NCI-H748 (cell line): ENCODE results near the gene MSH6.

Experiments used
- DNase-seq: peaks from one replicate; lab custom pipeline; 2025; ENCODE audit not compliant: unreplicated experiment; lab: John Stamatoyannopoulos, UW

The MSH6 gene

GRCh38 chr2:47782671-47783485 is at the start of gene MSH6:
MSH6 (plus strand) TSS chr2:47783145; CDS start chr2:47783234, 89 bp downstream.
- DNase-seq: peak; percentile 86

- DNase-seq: no peak
Observed at GRCh38 chr2:47735136-47735869, 47.6 kb upstream of the MSH6 start.

GRCh38 chr2:47735912-47736311 is 47.0 kb upstream of the MSH6 start:
- no peak for DNase-seq

- no peak for DNase-seq
Observed at GRCh38 chr2:47737191-47737975, 45.6 kb upstream of the MSH6 start.

GRCh38 chr2:47738331-47738730 is 44.6 kb upstream of the MSH6 start:
- DNase-seq: no peak

- no peak for DNase-seq
Observed at GRCh38 chr2:47741101-47741500, 41.8 kb upstream of the MSH6 start.

- DNase-seq: no peak
Observed at GRCh38 chr2:47741637-47742036, 41.3 kb upstream of the MSH6 start.

GRCh38 chr2:47744074-47744473 is 38.9 kb upstream of the MSH6 start:
- no peak for DNase-seq

- DNase-seq: no peak
Observed at GRCh38 chr2:47747878-47748277, 35.1 kb upstream of the MSH6 start.

GRCh38 chr2:47751856-47752414 is 31.0 kb upstream of the MSH6 start:
- DNase-seq: no peak

GRCh38 chr2:47767497-47767844 is 15.5 kb upstream of the MSH6 start:
- DNase-seq: no peak

GRCh38 chr2:47767880-47768609 is 14.9 kb upstream of the MSH6 start:
- peak; percentile 43 for DNase-seq

- DNase-seq: no peak
Observed at GRCh38 chr2:47769318-47769717, 13.6 kb upstream of the MSH6 start.

GRCh38 chr2:47771211-47771610 is 11.7 kb upstream of the MSH6 start:
- DNase-seq: peak; percentile 41

GRCh38 chr2:47772343-47772742 is 10.6 kb upstream of the MSH6 start:
- no peak for DNase-seq

GRCh38 chr2:47774567-47774966 is 8.4 kb upstream of the MSH6 start:
- DNase-seq: no peak

GRCh38 chr2:47777277-47777937 is 5.5 kb upstream of the MSH6 start:
- no peak for DNase-seq

GRCh38 chr2:47778698-47779425 is 4.1 kb upstream of the MSH6 start:
- no peak for DNase-seq

- DNase-seq: no peak
Observed at GRCh38 chr2:47779426-47779790, 3.5 kb upstream of the MSH6 start.

- DNase-seq: peak; percentile 53
Observed at GRCh38 chr2:47782381-47782670, 619 bp upstream of the MSH6 start.
